ENCODE data around the gene FUT8.

Gene FUT8

DNA sequence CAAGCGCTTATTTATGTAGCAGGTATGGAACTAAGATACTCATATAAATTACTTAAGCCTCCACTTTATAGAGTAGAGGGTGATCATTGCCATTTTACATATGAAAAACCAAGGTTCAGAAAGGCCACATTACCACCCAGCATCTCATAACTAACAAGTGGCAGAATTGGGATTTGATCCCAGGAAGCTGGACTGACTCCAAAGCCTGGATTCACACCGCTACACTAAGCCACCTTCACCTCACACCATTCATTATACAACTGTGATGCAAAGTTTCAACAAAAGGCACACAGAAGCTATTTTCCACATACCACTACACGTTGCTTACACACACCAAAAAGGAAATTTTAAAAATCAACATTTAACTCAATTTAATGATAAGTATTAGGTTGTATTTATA lies 370.6 kb downstream of the FUT8 start:
- DNase-seq, result no peak

DNA sequence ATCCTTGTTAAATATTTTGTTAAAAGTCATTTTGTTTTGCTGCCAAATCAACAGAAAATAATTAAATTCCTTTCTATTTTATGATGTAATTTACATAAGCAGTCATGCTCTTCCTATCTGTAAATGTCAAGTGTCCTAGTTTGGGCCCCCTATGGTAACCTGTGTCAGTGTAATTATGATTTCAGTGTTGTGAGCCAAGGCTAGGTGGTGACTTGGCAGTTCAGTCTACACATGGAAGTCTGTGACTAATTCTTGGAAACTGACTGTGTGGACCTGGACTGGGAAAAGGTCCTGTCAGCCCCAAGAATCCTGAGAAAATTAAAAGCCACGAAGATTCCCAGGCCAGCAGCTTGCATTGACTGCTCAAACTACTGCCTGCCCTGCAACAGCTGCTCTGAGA lies 371.0 kb downstream of the FUT8 start:
- no peak for DNase-seq

DNA sequence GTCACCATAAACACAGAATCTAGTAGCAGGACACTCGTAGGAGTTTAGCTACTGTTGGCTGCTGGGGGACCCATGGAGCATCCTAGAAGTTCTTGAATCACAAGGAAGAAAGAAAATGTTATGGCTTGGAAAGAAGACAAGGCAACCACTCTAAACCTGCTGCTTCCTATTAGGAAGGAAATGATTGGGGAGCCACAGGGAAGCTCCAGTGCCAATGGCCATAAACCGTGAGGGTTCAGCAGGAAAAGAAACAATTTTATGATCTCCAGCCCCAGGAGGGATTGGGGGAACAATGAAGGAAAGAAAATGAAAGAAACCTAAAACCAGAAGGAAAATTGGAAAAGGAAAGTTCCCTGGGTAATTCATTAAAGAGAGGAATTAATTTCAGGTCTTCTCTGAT lies 372.0 kb downstream of the FUT8 start:
- no peak for DNase-seq

DNA sequence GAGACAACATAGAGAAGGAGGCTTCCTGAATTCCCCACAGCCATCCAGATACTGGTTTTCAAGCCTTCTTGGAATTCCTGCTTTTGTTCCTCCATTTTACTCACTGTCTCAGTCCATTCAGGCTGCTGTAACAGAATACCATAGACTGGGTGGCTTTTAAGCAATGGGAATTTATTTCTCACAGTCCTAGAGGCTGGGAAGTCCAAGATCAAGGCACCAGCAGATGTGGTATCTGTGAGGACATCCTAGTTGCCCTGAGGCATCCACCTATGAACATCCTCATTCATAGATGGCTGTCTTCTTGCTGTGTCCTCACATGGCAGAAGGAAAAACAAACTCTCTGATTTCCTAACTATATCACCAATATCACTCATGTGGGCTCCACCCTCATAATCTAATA lies 374.9 kb downstream of the FUT8 start:
- no peak for DNase-seq

DNA sequence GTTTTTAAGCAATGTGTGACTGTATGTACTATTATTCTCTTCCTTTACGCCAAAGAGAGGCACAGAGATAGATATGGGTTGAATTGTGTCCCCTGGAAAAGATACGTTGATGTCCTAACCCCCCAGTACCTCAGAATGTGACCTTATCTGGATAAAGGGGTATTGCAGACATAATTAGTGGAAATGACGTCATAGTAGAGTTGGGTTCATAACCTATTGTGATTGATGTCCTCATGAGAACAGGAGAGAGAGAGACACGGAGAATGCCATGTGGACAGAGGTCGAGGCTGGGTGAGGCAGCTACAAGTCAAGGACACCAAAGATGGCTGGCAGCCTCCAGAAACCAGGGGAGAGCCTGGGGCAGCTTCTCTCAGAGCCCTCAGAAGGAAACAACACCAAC lies 376.3 kb downstream of the FUT8 start:
- DNase-seq, result no peak

DNA sequence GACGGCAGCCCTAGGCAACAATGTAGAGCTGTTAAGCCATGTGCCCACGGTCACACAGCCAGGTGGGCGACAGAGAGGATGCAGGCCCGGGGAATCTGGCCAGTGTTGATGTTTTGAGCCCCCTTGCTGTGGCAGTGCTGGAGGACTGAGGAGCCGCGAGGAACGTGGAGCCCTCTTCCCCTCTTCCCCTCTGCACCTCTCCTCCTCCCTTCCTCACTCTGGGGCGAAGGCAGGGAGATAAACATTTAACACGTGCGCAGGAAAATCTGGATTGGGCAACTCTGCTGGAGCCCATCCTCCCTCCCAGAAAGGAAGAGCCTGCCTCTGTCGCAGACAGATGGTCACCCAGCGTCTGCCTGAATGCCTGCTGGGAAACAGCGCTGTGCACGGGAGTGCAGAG lies 376.8 kb downstream of the FUT8 start:
- no peak for DNase-seq

DNA sequence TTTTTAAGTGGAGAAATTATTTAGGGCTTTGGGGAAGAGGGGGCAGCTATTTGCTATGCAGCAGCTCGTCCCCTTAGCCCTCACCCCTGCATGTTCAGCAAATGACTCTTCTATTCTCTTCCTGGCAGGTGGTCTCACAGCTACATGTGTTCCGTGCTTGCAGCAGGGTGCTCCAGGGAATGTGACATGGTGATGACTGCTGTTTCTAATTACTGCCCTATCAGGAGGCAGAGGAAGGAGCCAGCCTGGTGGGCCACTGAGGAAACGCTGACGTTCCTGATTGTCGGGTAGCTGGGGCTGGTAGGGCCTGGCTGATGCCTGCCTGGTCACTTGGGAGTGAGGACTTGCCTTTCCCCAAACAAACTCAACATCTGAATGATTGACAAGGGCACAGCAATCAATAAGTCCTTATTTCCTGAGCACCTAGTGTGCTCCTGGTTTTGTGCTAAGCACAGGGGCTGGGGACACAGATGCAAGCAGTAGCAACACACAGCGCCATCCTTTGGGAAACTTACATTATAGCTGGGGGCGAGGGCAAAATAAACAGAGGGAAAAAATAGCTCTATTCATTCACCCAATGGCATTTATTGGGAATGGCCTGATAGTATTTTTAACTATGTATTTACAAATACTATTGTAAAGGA lies 377.8 kb downstream of the FUT8 start:
- DNase-seq, result no peak

DNA sequence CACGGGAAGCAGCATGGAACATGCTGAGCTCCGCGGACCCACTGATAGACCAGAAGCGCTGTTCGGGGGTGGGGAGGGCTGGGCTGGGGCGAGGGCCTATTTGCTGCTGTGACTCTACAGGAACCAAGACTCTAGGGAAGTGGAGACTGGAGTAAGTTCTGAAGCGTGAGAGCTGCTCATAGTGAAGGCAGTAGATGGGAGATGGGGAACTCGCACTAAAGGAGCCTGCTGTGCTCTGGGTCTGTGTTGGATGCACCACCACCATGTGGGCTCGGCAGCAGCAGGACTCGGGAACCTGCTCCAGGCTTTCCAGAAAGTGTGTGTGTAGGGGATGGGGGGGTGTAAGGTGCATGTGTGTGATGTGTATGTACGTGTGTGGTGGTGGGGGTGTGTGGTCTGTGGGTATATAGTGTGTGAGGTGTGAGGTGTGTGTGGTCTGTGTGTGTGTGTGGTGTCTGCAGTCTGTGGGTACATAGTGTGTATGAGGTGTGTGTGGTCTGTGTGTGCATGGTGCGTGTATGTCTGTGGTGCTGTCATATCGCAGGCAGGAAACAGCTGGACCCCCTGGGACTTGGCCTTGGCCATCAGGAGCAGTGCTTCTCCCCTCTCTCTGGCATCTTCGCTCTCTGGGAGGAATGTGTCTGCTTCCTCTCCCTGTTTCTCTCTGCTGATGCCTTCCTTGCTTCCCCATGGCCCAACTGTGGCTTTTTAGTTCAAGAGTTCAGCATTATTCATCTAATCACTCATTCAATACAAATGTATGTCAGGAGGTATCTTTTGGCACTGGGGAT lies 378.9 kb downstream of the FUT8 start:
- no peak for DNase-seq

DNA sequence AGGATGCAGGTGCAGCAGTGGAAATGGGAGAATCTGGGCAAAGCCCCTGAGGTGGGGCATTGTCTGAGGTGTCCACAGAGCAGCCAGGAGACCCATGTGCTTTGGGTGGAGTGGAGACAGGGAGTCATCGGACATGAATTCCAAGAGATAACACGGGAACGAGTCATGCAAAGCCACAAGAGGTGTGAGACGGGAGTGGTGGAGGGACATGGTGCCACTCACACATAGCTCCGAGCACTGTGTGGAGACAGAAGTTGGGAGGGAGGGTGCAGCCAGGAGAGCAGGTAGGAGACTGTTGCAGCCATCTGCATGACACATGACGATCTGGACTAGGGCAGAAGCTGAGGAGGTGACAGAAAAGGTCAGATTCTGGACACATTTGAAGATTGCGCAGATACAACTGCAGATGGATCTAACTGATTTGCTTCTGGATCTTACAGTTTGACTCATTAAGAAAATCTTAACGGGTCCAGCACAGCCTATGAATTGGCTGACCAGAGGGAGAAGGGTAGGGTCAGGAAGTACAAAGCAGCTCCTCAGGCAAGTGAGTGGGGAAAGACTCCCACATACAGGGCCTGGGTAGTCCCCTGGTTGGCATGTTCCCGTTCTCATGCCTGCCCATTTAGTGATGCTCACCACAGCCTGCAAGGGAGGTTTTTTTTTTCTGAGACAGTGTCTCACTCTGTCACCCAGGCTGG lies 379.8 kb downstream of the FUT8 start:
- DNase-seq, result no peak

Data from activated CD4-positive, alpha-beta T cell treated with anti-CD3 and anti-CD28 coated beads, Interleukin-2, Interleukin-6, amounts not matched to agents 100 ng/mL and 50 ng/mL, durations not matched to agents 16 hours and 8 hours (primary cell).